T-helper 22 cell (primary cell): Measurements from ENCODE around the gene AK2.

ENCODE experiments used
- DNase-seq: peaks from one replicate; pipeline ENCODE4 v3.0.0-alpha.2; 2020; ENCODE audit warnings: low read depth

The AK2 gene

GRCh38 chr1:33022650-33023200 is 14.0 kb downstream of the AK2 start:
- DNase-seq = no peak

GRCh38 chr1:33021567-33022431 is 14.9 kb downstream of the AK2 start:
- DNase-seq = no peak

- no peak for DNase-seq
Observed at GRCh38 chr1:33018112-33018511, 18.6 kb downstream of the AK2 start.

- no peak for DNase-seq
Observed at GRCh38 chr1:33017175-33017574, 19.5 kb downstream of the AK2 start.

- DNase-seq = no peak
Observed at GRCh38 chr1:33015216-33015615, 21.5 kb downstream of the AK2 start.

GRCh38 chr1:33014464-33015163 is 22.1 kb downstream of the AK2 start:
- no peak for DNase-seq

GRCh38 chr1:33013791-33014190 is 22.9 kb downstream of the AK2 start:
- DNase-seq = no peak

GRCh38 chr1:33012165-33012564 is 24.5 kb downstream of the AK2 start:
- DNase-seq = no peak

- DNase-seq = no peak
Observed at GRCh38 chr1:33010932-33011731, 25.6 kb downstream of the AK2 start.

- no peak for DNase-seq
Observed at GRCh38 chr1:33009561-33009960, 27.1 kb downstream of the AK2 start.

GRCh38 chr1:33008051-33008914 is 28.4 kb downstream of the AK2 start:
- no peak for DNase-seq

GRCh38 chr1:33007190-33008050 is 29.3 kb downstream of the AK2 start:
- no peak for DNase-seq

- DNase-seq = no peak
Observed at GRCh38 chr1:33005838-33006421, 30.8 kb downstream of the AK2 start.

GRCh38 chr1:33005117-33005837 is 31.4 kb downstream of the AK2 start:
- no peak for DNase-seq

GRCh38 chr1:33004613-33005012 is 32.1 kb downstream of the AK2 start:
- DNase-seq = no peak

- DNase-seq = no peak
Observed at GRCh38 chr1:33003657-33004056, 33.0 kb downstream of the AK2 start.

GRCh38 chr1:33002006-33002405 is 34.7 kb downstream of the AK2 start:
- DNase-seq = no peak

- no peak for DNase-seq
Observed at GRCh38 chr1:33001282-33001681, 35.4 kb downstream of the AK2 start.

- DNase-seq = no peak
Observed at GRCh38 chr1:33000427-33001026, 36.2 kb downstream of the AK2 start.
